H1 (cell line): ENCODE measurements around the gene NPAS4. TPM values are rescaled to one million over a fixed set of nuclear protein-coding genes. Genes with fewer than 3 reads are reported as not detected.

Source experiments
- CTCF ChIA-PET: fragments of 300-600 bp; sonication (Branson Sonifier 250); formaldehyde crosslinking; loops from one replicate; lab custom pipeline; 2021; ENCODE audit not compliant: partially characterized antibody; lab: Charles Lee
- POLR2A ChIA-PET: fragments of 300-600 bp; sonication (Branson Sonifier 250); formaldehyde crosslinking; loops from one replicate; lab custom pipeline; 2021; ENCODE audit warnings: inconsistent platforms; ENCODE audit not compliant: partially characterized antibody; lab: Charles Lee
- DNase-seq, 2 experiments: peaks; one replicate each; pipeline versions ENCODE4 v3.0.0 to v3.0.0-alpha.2; 2010 to 2022; ENCODE audit warnings: low spot score in 2 of 2, low read depth in 1 of 2, mixed read lengths in 1 of 2
- FAIRE-seq: peaks from 2 replicates; lab custom pipeline; 2011; peaks lifted over from hg19 to GRCh38; lab: Jason Lieb, UNC
- H2AFZ ChIP-seq: 2 replicates; pipeline ENCODE4 v1.8.1; 2012; ENCODE audit warnings: low read length, inconsistent platforms
- H2AK5ac ChIP-seq: 2 replicates; pipeline ENCODE4 v1.6.1; 2013; ENCODE audit warnings: low read depth, low read length
- H2BK120ac ChIP-seq: replicated peaks from 2 replicates; pipeline ENCODE3; 2013; ENCODE audit warnings: low read depth, low read length, inconsistent platforms
- H2BK12ac ChIP-seq: 2 replicates; pipeline ENCODE4 v1.6.1; 2013; ENCODE audit warnings: low read depth, low read length
- H2BK15ac ChIP-seq: 2 replicates; pipeline ENCODE4 v1.6.1; 2013; ENCODE audit warnings: low read length
- H2BK20ac ChIP-seq: 2 replicates; pipeline ENCODE4 v1.6.1; 2013; ENCODE audit warnings: low read length
- H2BK5ac ChIP-seq: 2 replicates; pipeline ENCODE4 v1.6.1; 2013; ENCODE audit warnings: low read depth, low read length
- H3K14ac ChIP-seq: 2 replicates; pipeline ENCODE4 v1.6.1; 2013; ENCODE audit warnings: inconsistent platforms; ENCODE audit not compliant: insufficient read length
- H3K18ac ChIP-seq: 2 replicates; pipeline ENCODE4 v1.6.1; 2013; ENCODE audit warnings: low read length; ENCODE audit errors: extremely low read depth
- H3K23ac ChIP-seq: 2 replicates; pipeline ENCODE4 v1.6.1; 2013; ENCODE audit warnings: inconsistent platforms; ENCODE audit not compliant: insufficient read length
- H3K23me2 ChIP-seq: 2 replicates; pipeline ENCODE4 v1.6.1; 2013; ENCODE audit warnings: low read depth, low read length
- H3K27ac ChIP-seq: 2 replicates; pipeline ENCODE4 v1.6.1; 2011; ENCODE audit warnings: low read depth, low read length, inconsistent platforms
- H3K27me3 ChIP-seq, 4 experiments: replicated peaks in 1 of 4; 1 replicate in 1 of 4; 2 replicates in 3 of 4; pipeline versions ENCODE4 v1.6.1 to v1.8.1; 2011 to 2013; ENCODE audit warnings: low read length in 3 of 4, mild to moderate bottlenecking in 3 of 4, inconsistent platforms in 2 of 4, mixed read lengths in 2 of 4, moderate library complexity in 1 of 4; ENCODE audit not compliant: control insufficient read depth in 3 of 4, insufficient read depth in 3 of 4; ENCODE audit errors: extremely low read depth in 1 of 4
- H3K36me3 ChIP-seq, 4 experiments: 2 replicates each; pipeline versions ENCODE4 v1.6.1 to v1.8.1; 2011 to 2013; ENCODE audit warnings: mild to moderate bottlenecking in 4 of 4, low read length in 3 of 4, moderate library complexity in 2 of 4, control low read depth in 1 of 4, inconsistent platforms in 1 of 4; ENCODE audit not compliant: insufficient read depth in 4 of 4, control insufficient read depth in 2 of 4
- H3K4ac ChIP-seq: replicated peaks from 2 replicates; pipeline ENCODE3; 2013; ENCODE audit warnings: low read length, low read depth, mixed read lengths, inconsistent platforms; ENCODE audit not compliant: insufficient read length
- H3K4me1 ChIP-seq, 4 experiments: replicated peaks in 1 of 4; 1 replicate in 1 of 4; 2 replicates in 3 of 4; pipeline versions ENCODE4 v1.6.1 to v1.8.1; 2011 to 2013; ENCODE audit warnings: low read length in 3 of 4, inconsistent platforms in 2 of 4, mixed read lengths in 1 of 4; ENCODE audit not compliant: insufficient read depth in 4 of 4, control insufficient read depth in 3 of 4
- H3K4me2 ChIP-seq, 2 experiments: 2 replicates each; pipeline versions ENCODE4 v1.6.1 to v1.8.1; 2011 to 2013; ENCODE audit warnings: low read depth in 2 of 2, low read length in 2 of 2, control low read depth in 1 of 2, inconsistent platforms in 1 of 2, mild to moderate bottlenecking in 1 of 2; ENCODE audit not compliant: insufficient read depth in 1 of 2
- H3K4me3 ChIP-seq, 4 experiments: fragments of 200-600, 300-600 bp in 1 of 4; sonication (generic), shearing (Covaris generic), sonication (Bioruptor Twin) in 1 of 4; 2 replicates each; pipeline versions ENCODE4 v1.5.1 to v1.8.1; 2011 to 2016; ENCODE audit warnings: low read length in 4 of 4, low read depth in 3 of 4, control low read depth in 2 of 4, inconsistent platforms in 2 of 4, mild to moderate bottlenecking in 2 of 4, mixed read lengths in 1 of 4, moderate library complexity in 1 of 4; ENCODE audit not compliant: insufficient read depth in 2 of 4; ENCODE audit errors: extremely low read depth in 1 of 4
- H3K56ac ChIP-seq: replicated peaks from 2 replicates; pipeline ENCODE3; 2013; ENCODE audit warnings: low read depth, mild to moderate bottlenecking, mixed read lengths, low read length, inconsistent platforms; ENCODE audit not compliant: insufficient read length
- H3K79me1 ChIP-seq: 2 replicates; pipeline ENCODE4 v1.6.1; 2013; ENCODE audit warnings: low read depth, low read length, control low read depth
- H3K79me2 ChIP-seq, 2 experiments: 2 replicates each; pipeline versions ENCODE4 v1.6.1 to v1.8.1; 2012 to 2013; ENCODE audit warnings: low read length in 2 of 2, mild to moderate bottlenecking in 2 of 2, inconsistent platforms in 1 of 2; ENCODE audit not compliant: insufficient read depth in 2 of 2, control insufficient read depth in 1 of 2
- H3K9ac ChIP-seq, 4 experiments: replicated peaks in 1 of 4; 1 replicate in 1 of 4; 2 replicates in 3 of 4; pipeline versions ENCODE4 v1.6.1 to v1.8.1; 2011 to 2013; ENCODE audit warnings: low read depth in 3 of 4, low read length in 3 of 4, control low read depth in 2 of 4, mild to moderate bottlenecking in 2 of 4, moderate library complexity in 2 of 4, inconsistent platforms in 1 of 4; ENCODE audit errors: extremely low read depth in 1 of 4
- H3K9me3 ChIP-seq, 2 experiments: 2 replicates each; pipeline versions ENCODE4 v1.6.1 to v1.8.1; 2012 to 2013; ENCODE audit warnings: mild to moderate bottlenecking in 2 of 2, moderate library complexity in 2 of 2, control low read depth in 1 of 2, inconsistent platforms in 1 of 2, low read depth in 1 of 2, low read length in 1 of 2, mixed read lengths in 1 of 2; ENCODE audit not compliant: insufficient read depth in 2 of 2
- H4K20me1 ChIP-seq, 2 experiments: replicated peaks in 1 of 2; 2 replicates each; pipeline versions ENCODE3 to v1.8.1; 2011 to 2013; ENCODE audit warnings: inconsistent platforms in 2 of 2, low read length in 2 of 2, mild to moderate bottlenecking in 1 of 2; ENCODE audit not compliant: insufficient read depth in 2 of 2, control insufficient read depth in 1 of 2
- H4K5ac ChIP-seq: 2 replicates; pipeline ENCODE4 v1.6.1; 2013; ENCODE audit warnings: low read length, low read depth, mixed read lengths, inconsistent platforms; ENCODE audit not compliant: insufficient read length
- H4K8ac ChIP-seq: 2 replicates; pipeline ENCODE4 v1.8.0; 2013; ENCODE audit warnings: mild to moderate bottlenecking, moderate library complexity, low read length, inconsistent platforms; ENCODE audit not compliant: insufficient read depth; ENCODE audit errors: extremely low read depth
- H4K91ac ChIP-seq: replicated peaks from 2 replicates; pipeline ENCODE3; 2013; ENCODE audit warnings: low read length, mixed read lengths, inconsistent platforms; ENCODE audit not compliant: insufficient read length
- KDM1A ChIP-seq: fragments of 200-600, 300-600 bp; sonication (generic); IDR thresholded peaks from 2 replicates; pipeline ENCODE4 v1.7.1; 2016; ENCODE audit warnings: mild to moderate bottlenecking, low read length, borderline replicate concordance
- POLR2A ChIP-seq, 2 experiments: IDR thresholded peaks; 1 replicate in 1 of 2; 2 replicates in 1 of 2; pipeline ENCODE4 v1.6.1; 2011; ENCODE audit warnings: low read depth in 2 of 2, low read length in 2 of 2, mild to moderate bottlenecking in 2 of 2; ENCODE audit errors: control extremely low read depth in 1 of 2
- whole genome bisulfite sequencing, 2 experiments: shearing (Covaris generic) in 1 of 2; methylation state at CpG; one replicate each; pipeline versions ENCODE4 v1.1.6 to v1.1.7; 2013 to 2015; ENCODE audit warnings: low lambda C conversion rate in 2 of 2, mixed read lengths in 2 of 2, inconsistent platforms in 1 of 2, low coverage in 1 of 2, missing lambda C conversion rate in 1 of 2; ENCODE audit not compliant: insufficient replicate concordance in 2 of 2, insufficient coverage in 1 of 2, insufficient read length in 1 of 2; ENCODE audit errors: extremely low coverage in 1 of 2, missing lambda C conversion rate in 1 of 2; 5-methylcytosine and 5-hydroxymethylcytosine counted together
- polyA plus RNA-seq, 7 experiments: library from polyadenylated mRNA; depleted of rRNA in 3 of 7; stranded (reverse) in 5 of 7; unstranded in 2 of 7; fragments of >200 nt in 5 of 7; fragments of 200-250 nt in 2 of 7; gene quantifications; 1 replicate in 5 of 7; 2 replicates in 1 of 7; 4 replicates in 1 of 7; pipeline versions ENCODE4 v1.2.1 to v1.2.3, GENCODE V29; 2011 to 2013; ENCODE audit warnings: missing spikeins in 2 of 7, mixed read lengths in 2 of 7
- total RNA-seq: library from RNA; stranded (reverse); fragmentation: NEBNext Ultra II Directional; extraction: Animal tissue kit (Norgen Biotek cat#: 25700); gene quantifications from 2 replicates; pipeline ENCODE4 v1.2.1, GENCODE V29; 2021

NPAS4 gene
- total and polyA plus RNA-seq, 2 of the 8 experiments (the other 6 are each of a cell fraction or from before 2014, with no cell fraction given): 0.73 to 0.99 TPM

DNA sequence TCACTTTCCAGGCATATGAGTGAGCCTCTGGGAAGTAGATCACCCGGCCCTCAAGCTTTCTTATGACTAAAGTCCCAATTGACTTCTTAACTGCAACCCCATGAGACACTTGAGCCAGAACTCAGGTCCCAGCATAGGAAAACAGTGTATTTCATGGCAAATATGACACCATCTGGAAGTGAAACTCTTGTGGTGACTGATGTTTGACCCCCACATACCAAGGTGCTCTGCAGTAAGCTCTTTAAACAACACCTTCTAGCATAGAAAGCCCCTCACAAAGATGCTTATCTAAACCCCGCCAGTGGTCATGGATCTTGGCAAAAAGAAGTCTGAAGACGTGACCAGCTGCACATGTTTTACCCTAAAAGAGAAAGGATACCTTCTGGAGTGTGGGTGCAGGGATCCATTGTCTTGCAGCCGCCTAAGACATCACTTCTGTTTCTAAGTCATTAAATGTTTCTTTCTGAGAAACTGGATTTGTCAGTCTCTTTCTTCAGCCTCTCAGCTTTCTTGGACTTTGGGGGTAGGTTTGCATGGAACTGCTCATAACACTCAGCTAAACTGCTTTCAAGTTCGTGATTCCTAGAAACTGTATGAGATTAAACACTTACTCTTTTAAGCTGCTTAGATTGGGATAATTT is 38.4 kb downstream of the NPAS4 start:
- Histone ChIP-seq H3K79me1 (no peaks in the 10 kb centered on the region), H3K4me3 (no peak overlapping the region), H3K14ac (no peak overlapping the region), H2BK20ac (no peak overlapping the region), H3K27me3 (no peaks in the 10 kb centered on the region), H2BK12ac (no peak overlapping the region), H2BK120ac (no peak overlapping the region), H3K23me2 (no peaks in the 10 kb centered on the region; the same call in 1 of the 2 replicates), H2AFZ (no peak overlapping the region), H4K20me1 (no peaks in the 10 kb centered on the region), H3K79me2 (no peaks in the 10 kb centered on the region), H3K4me1 (no peaks in the 10 kb centered on the region), H2BK5ac (no peak overlapping the region), H3K23ac (no peak overlapping the region), H2AK5ac (no peak overlapping the region), H3K4ac (no peak overlapping the region), H3K9me3 (peaks cover 4% of the 10 kb centered on the region in 2 experiments; a peak in 2 of 4 replicates), H3K4me2 (no peak overlapping the region), H3K27ac (no peak overlapping the region), H2BK15ac (no peak overlapping the region), H3K9ac (no peak overlapping the region), H3K18ac (no peak overlapping the region), H4K8ac (no peak overlapping the region), H3K56ac (no peak overlapping the region), H4K91ac (no peak overlapping the region), H3K36me3 (no peaks in the 10 kb centered on the region; a peak in 1 of 8 replicates), H4K5ac (no peak overlapping the region)
- DNase-seq (no peak), FAIRE-seq (no peak)
- CTCF ChIA-PET: interaction anchor here (0.5 to 1.6 kb wide), 8 partner anchors 19 to 51 kb away, joined by 3 to 4 read pairs (median 3); partner anchors contain the start of genes DPP3 and MRPL11
- TF ChIP-seq POLR2A (IDR thresholded peaks at IDR 0.05; ENCODE audit: control extremely low read depth in 1 of 2, low read depth in 2 of 2, low read length in 2 of 2) (no peak), KDM1A (no peak)
- POLR2A ChIA-PET: interaction anchor here (0.6 to 1.6 kb wide), 7 partner anchors 8 to 220 kb away, joined by 3 to 7 read pairs (median 3); partner anchors contain the start of genes DPP3 and MRPL11
- 82% methylated on average over 5 of the region's 5 CpGs; no CpG with 5 or more reads in 1 of the 2 experiments for WGBS, 2 experiments
